ENCODE data around the gene NLGN2. TPM values are rescaled to one million over a fixed set of nuclear protein-coding genes. Genes with fewer than 3 reads are reported as not detected.

NLGN2 gene
- total and polyA plus RNA-seq, 8 donors = 1.7 to 42.0 (median 6.7) TPM

DNA sequence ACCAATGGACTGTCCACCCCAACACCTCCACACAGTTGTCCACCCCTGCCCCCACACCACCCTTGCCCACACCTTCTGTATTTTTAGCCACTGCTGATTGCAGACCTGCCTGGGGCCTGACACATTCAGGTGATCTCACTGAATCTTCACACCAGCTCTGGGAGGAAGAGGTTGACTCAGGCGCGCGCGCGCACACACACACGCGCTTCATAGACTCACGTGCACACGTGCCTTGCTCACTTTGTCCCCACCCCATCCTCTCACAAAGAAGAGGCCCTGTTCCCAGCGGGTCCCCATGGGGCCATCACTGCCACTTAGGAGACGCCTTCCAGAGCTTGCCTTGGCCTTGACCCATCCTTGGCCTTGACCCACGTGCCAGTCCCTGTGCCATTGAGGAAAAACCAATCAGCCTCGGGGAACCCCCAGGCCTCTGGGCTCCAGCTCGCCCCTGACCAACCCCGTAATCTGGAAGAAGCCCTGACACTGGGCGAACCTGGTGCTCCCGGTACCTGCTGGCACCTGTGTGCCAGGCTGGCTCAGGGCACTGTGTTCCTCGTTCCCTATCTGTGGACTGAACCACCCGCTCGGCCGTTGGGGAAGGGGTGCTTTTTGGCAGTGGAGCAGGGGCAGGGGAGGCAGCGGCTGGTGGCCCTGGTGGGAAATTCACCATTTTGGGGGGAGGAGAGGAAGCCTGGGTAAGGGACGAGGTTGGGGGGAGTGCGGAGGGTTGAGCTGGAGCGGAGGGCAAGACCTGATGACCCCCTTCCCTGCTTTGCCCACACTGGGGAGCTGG lies 3.2 kb downstream of the NLGN2 start:
- Histone ChIP-seq H3K36me3 (peaks cover 0 to 39% (median 26%) of the 10 kb centered on the region in 4 donors), H3K4me1 (peaks cover 3 to 12% (median 8%) of the 10 kb centered on the region in 4 donors), H3K27ac (no peak overlapping the region), H3K27me3 (no peaks in the 10 kb centered on the region), H3K9me3 (no peaks in the 10 kb centered on the region), H3K4me3 (no peak overlapping the region)
- intact Hi-C loops (cut with DNase I; ENCODE audit: low total_unique reads) = no loop called here
- DNase-seq = no peak
- WGBS, 5 donors = 78 to 89% (median 84%) methylated on average over 21 to 25 of the region's 25 CpGs
- TF ChIP-seq POLR2AphosphoS5 (IDR thresholded peaks at IDR 0.05) (no peak), POLR2A (IDR thresholded peaks at IDR 0.05) (no peak), EP300 (IDR thresholded peaks at IDR 0.05) (no peak)
- TF ChIP-seq, protein P1, sequence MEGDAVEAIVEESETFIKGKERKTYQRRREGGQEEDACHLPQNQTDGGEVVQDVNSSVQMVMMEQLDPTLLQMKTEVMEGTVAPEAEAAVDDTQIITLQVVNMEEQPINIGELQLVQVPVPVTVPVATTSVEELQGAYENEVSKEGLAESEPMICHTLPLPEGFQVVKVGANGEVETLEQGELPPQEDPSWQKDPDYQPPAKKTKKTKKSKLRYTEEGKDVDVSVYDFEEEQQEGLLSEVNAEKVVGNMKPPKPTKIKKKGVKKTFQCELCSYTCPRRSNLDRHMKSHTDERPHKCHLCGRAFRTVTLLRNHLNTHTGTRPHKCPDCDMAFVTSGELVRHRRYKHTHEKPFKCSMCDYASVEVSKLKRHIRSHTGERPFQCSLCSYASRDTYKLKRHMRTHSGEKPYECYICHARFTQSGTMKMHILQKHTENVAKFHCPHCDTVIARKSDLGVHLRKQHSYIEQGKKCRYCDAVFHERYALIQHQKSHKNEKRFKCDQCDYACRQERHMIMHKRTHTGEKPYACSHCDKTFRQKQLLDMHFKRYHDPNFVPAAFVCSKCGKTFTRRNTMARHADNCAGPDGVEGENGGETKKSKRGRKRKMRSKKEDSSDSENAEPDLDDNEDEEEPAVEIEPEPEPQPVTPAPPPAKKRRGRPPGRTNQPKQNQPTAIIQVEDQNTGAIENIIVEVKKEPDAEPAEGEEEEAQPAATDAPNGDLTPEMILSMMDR (IDR thresholded peaks at IDR 0.05) = no peak

GRCh38 chr17:7411427-7411750 lies 3.7 kb downstream of the NLGN2 start:
- Histone ChIP-seq H3K27me3 (no peaks in the 10 kb centered on the region), H3K27ac (no peak overlapping the region), H3K4me3 (no peak overlapping the region), H3K4me1 (peaks cover 0 to 6% (median 5%) of the 10 kb centered on the region in 4 donors), H3K36me3 (peaks cover 0 to 43% (median 27%) of the 10 kb centered on the region in 4 donors), H3K9me3 (no peaks in the 10 kb centered on the region)
- WGBS, 5 donors = 80 to 90% (median 86%) methylated on average over 2 to 8 of the region's 8 CpGs
- intact Hi-C loops (cut with DNase I; ENCODE audit: low total_unique reads) = no loop called here
- no peak for DNase-seq
- TF ChIP-seq POLR2A (IDR thresholded peaks at IDR 0.05) (no peak), EP300 (IDR thresholded peaks at IDR 0.05) (no peak)
- TF ChIP-seq, protein P1 (IDR thresholded peaks at IDR 0.05) = no peak

DNA sequence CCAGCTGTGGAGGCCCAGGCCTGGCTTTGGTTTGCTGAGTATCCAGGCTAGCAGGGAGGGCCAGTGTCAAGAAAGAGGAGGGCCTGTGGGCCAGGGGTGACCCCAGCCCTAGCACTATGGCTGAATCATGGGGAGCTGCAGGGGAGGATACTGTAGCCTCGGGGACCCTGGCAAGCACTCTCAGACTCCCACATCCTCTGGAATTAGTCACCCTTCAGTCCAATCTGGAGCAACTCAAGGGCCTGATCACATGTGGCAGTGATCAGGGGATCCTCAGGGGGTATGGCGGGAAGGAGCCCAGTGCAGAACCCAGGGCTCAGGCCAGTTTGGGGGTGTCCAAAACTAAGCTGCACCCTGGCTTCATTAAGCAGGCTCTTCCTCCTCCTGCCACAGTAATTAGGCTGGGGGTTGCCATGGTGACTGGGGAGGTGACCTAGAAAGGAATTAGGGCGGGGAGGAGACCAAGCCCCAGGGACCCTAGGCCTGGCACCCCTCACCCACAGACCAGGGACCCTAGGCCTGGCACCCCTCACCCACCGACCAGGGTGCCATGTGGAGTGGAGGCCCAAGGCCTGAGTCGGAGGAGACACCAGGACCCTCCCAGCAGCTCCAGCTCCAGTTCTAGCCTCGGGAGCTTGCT lies 5.8 kb downstream of the NLGN2 start:
- intact Hi-C loops (cut with DNase I; ENCODE audit: low total_unique reads) = no loop called here
- Histone ChIP-seq H3K9me3 (no peaks in the 10 kb centered on the region), H3K4me3 (no peak overlapping the region), H3K36me3 (peaks cover 0 to 62% (median 35%) of the 10 kb centered on the region in 4 donors), H3K27me3 (peaks cover 0 to 5% (median 0%) of the 10 kb centered on the region in 3 donors), H3K4me1 (peaks cover 0 to under 1% (median 0%) of the 10 kb centered on the region in 4 donors), H3K27ac (no peak overlapping the region)
- DNase-seq = no peak
- 71 to 80% (median 78%) methylated on average over 6 of the region's 6 CpGs for WGBS, 5 donors
- TF ChIP-seq, protein P1 (IDR thresholded peaks at IDR 0.05) = no peak
- TF ChIP-seq POLR2AphosphoS5 (IDR thresholded peaks at IDR 0.05) = no peak
- no peak for TF ChIP-seq EP300 (IDR thresholded peaks at IDR 0.05)
- TF ChIP-seq POLR2A (IDR thresholded peaks at IDR 0.05) = no peak

DNA sequence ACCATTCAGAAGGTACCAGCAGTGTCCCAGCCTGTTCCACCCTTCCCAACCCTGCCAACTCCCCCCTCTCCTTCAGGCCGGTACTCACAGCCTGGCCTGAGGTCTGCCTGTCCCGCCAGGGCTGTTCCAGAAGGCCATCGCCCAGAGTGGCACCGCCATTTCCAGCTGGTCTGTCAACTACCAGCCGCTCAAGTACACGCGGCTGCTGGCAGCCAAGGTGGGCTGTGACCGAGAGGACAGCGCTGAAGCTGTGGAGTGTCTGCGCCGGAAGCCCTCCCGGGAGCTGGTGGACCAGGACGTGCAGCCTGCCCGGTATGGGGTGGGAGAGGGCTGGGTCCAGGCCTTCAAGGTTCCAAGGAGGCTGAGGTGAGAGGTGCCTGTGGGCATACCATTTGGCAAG lies 7.2 kb downstream of the NLGN2 start:
- Histone ChIP-seq H3K9me3 (no peaks in the 10 kb centered on the region), H3K4me1 (no peaks in the 10 kb centered on the region), H3K27ac (no peak overlapping the region), H3K4me3 (no peak overlapping the region), H3K27me3 (peaks cover 0 to 5% (median 0%) of the 10 kb centered on the region in 3 donors), H3K36me3 (peaks cover 0 to 48% (median 22%) of the 10 kb centered on the region in 4 donors)
- no peak for TF ChIP-seq EP300 (IDR thresholded peaks at IDR 0.05)
- TF ChIP-seq POLR2A (IDR thresholded peaks at IDR 0.05) = no peak
- no peak for TF ChIP-seq POLR2AphosphoS5 (IDR thresholded peaks at IDR 0.05)
- TF ChIP-seq, protein P1 (IDR thresholded peaks at IDR 0.05) = no peak
- intact Hi-C loops (cut with DNase I; ENCODE audit: low total_unique reads) = no loop called here
- no peak for DNase-seq
- 79 to 93% (median 86%) methylated on average over 5 to 14 of the region's 14 CpGs for WGBS, 5 donors
